Measurements from ENCODE around the gene KDM3A.

DNA sequence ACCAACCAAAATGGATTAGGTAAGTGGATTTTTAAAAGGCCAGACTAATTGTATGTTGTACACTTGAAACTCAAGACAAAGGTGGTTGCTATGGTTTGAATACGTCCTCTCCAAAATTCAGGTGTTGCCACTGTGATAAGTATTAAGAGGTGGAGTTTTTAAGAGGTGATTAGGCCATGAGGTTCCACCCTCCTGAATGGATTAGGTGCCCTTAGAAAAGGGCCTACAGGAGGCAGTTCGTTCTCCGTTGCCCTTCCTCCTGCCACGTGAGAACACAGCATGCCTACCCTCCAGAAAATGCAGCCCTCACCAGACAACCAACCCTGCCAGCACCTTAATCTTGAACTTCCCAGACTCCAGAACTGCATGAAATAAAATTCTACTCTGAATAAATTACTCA, 70.9 kb downstream of the KDM3A start:
- no peak for TF ChIP-seq BHLHE40 (IDR thresholded peaks at IDR 0.05; ENCODE audit: borderline replicate concordance)
- no peak for TF ChIP-seq SUZ12 (IDR thresholded peaks at IDR 0.05)
- no peak for TF ChIP-seq SP1 (IDR thresholded peaks at IDR 0.05)
- TF ChIP-seq HDGF (IDR thresholded peaks at IDR 0.05; ENCODE audit: borderline replicate concordance) = no peak

All from HEK293T (cell line).